ENCODE results near the gene LMO1. TPM values are rescaled to one million over a fixed set of nuclear protein-coding genes. Genes with fewer than 3 reads are reported as not detected.

Gene LMO1
- total RNA-seq, 2 experiments from 2014 or later = not detected

- Mint-ChIP-seq H3K36me3 (no peaks in the 10 kb centered on the region), H3K27me3 (no peaks in the 10 kb centered on the region), H3K27ac (no peak overlapping the region), H3K4me3 (no peak overlapping the region), H3K4me1 (no peaks in the 10 kb centered on the region), H3K9me3 (ENCODE audit: low read depth) (no peaks in the 10 kb centered on the region)
- CTCF ChIA-PET = no interaction called here
- no peak for ATAC-seq
- peak; percentile 8 for DNase-seq
Measured at GRCh38 chr11:8294251-8294935, 30.7 kb upstream of the LMO1 start.

GRCh38 chr11:8293171-8293570 is 29.5 kb upstream of the LMO1 start:
- Mint-ChIP-seq H3K4me1 (no peaks in the 10 kb centered on the region), H3K27me3 (no peaks in the 10 kb centered on the region), H3K9me3 (ENCODE audit: low read depth) (no peaks in the 10 kb centered on the region), H3K36me3 (no peaks in the 10 kb centered on the region), H3K4me3 (no peak overlapping the region), H3K27ac (no peak overlapping the region)
- CTCF ChIA-PET = no interaction called here
- DNase-seq = no peak
- no peak for ATAC-seq

- no peaks in the 10 kb centered on the region for H3K27me3 Mint-ChIP-seq
- no peaks in the 10 kb centered on the region for H3K4me1 Mint-ChIP-seq
- CTCF ChIA-PET = no interaction called here
- DNase-seq (peak; percentile 15), ATAC-seq (no peak)
- no peak overlapping the region for H3K4me3 Mint-ChIP-seq
- H3K27ac Mint-ChIP-seq = no peak overlapping the region
- no peaks in the 10 kb centered on the region for H3K36me3 Mint-ChIP-seq
- H3K9me3 Mint-ChIP-seq (ENCODE audit: low read depth) = no peaks in the 10 kb centered on the region
Measured at GRCh38 chr11:8292351-8292750, 28.7 kb upstream of the LMO1 start.

GRCh38 chr11:8291421-8292350 is 28.0 kb upstream of the LMO1 start:
- H3K9me3 Mint-ChIP-seq (ENCODE audit: low read depth) = no peaks in the 10 kb centered on the region
- DNase-seq = peak; percentile 33
- CTCF ChIA-PET = no interaction called here
- no peak for ATAC-seq
- no peaks in the 10 kb centered on the region for H3K27me3 Mint-ChIP-seq
- H3K27ac Mint-ChIP-seq = no peak overlapping the region
- H3K36me3 Mint-ChIP-seq = no peaks in the 10 kb centered on the region
- no peaks in the 10 kb centered on the region for H3K4me1 Mint-ChIP-seq
- no peak overlapping the region for H3K4me3 Mint-ChIP-seq

GRCh38 chr11:8290081-8290810 is 26.6 kb upstream of the LMO1 start:
- Mint-ChIP-seq H3K4me3 (no peak overlapping the region), H3K36me3 (no peaks in the 10 kb centered on the region), H3K4me1 (no peaks in the 10 kb centered on the region), H3K9me3 (ENCODE audit: low read depth) (no peaks in the 10 kb centered on the region), H3K27ac (no peak overlapping the region), H3K27me3 (no peaks in the 10 kb centered on the region)
- CTCF ChIA-PET = no interaction called here
- DNase-seq = no peak
- no peak for ATAC-seq

- DNase-seq (peak; percentile 16), ATAC-seq (no peak)
- Mint-ChIP-seq H3K4me3 (no peak overlapping the region), H3K9me3 (ENCODE audit: low read depth) (no peaks in the 10 kb centered on the region), H3K36me3 (no peaks in the 10 kb centered on the region), H3K27me3 (peaks cover 5% of the 10 kb centered on the region), H3K27ac (no peak overlapping the region), H3K4me1 (no peaks in the 10 kb centered on the region)
- CTCF ChIA-PET = no interaction called here
Measured at GRCh38 chr11:8289492-8289918, 25.8 kb upstream of the LMO1 start.

- Mint-ChIP-seq H3K9me3 (ENCODE audit: low read depth) (no peaks in the 10 kb centered on the region), H3K27me3 (peaks cover 9% of the 10 kb centered on the region), H3K36me3 (no peaks in the 10 kb centered on the region), H3K27ac (no peak overlapping the region), H3K4me1 (no peaks in the 10 kb centered on the region), H3K4me3 (no peak overlapping the region)
- CTCF ChIA-PET = no interaction called here
- no peak for ATAC-seq
- DNase-seq = peak; percentile 28
Measured at GRCh38 chr11:8288824-8289491, 25.3 kb upstream of the LMO1 start.

GRCh38 chr11:8288166-8288772 is 24.6 kb upstream of the LMO1 start:
- DNase-seq = peak; percentile 15
- no peaks in the 10 kb centered on the region for H3K4me1 Mint-ChIP-seq
- no peaks in the 10 kb centered on the region for H3K36me3 Mint-ChIP-seq
- no peak for ATAC-seq
- H3K4me3 Mint-ChIP-seq = no peak overlapping the region
- CTCF ChIA-PET = interaction anchor here (1.4 kb wide), 1 partner anchor 25 kb away, joined by 6 read pairs; the partner anchor contains the start of gene LMO1
- no peak overlapping the region for H3K27ac Mint-ChIP-seq
- peaks cover 9% of the 10 kb centered on the region for H3K27me3 Mint-ChIP-seq
- no peaks in the 10 kb centered on the region for H3K9me3 Mint-ChIP-seq (ENCODE audit: low read depth)

GRCh38 chr11:8287703-8288102 is 24.0 kb upstream of the LMO1 start:
- Mint-ChIP-seq H3K4me1 (no peaks in the 10 kb centered on the region), H3K9me3 (ENCODE audit: low read depth) (no peaks in the 10 kb centered on the region), H3K27me3 (peaks cover 9% of the 10 kb centered on the region), H3K27ac (no peak overlapping the region), H3K4me3 (no peak overlapping the region), H3K36me3 (no peaks in the 10 kb centered on the region)
- DNase-seq (no peak), ATAC-seq (no peak)
- CTCF ChIA-PET = interaction anchor here (1.4 kb wide), 1 partner anchor 24 kb away, joined by 6 read pairs; the partner anchor contains the start of gene LMO1

- no peaks in the 10 kb centered on the region for H3K9me3 Mint-ChIP-seq (ENCODE audit: low read depth)
- H3K4me1 Mint-ChIP-seq = no peaks in the 10 kb centered on the region
- peak; percentile 33 for DNase-seq
- H3K27ac Mint-ChIP-seq = no peak overlapping the region
- H3K36me3 Mint-ChIP-seq = no peaks in the 10 kb centered on the region
- ATAC-seq = no peak
- H3K4me3 Mint-ChIP-seq = no peak overlapping the region
- H3K27me3 Mint-ChIP-seq = peaks cover 9% of the 10 kb centered on the region
- CTCF ChIA-PET = interaction anchor here (1.4 kb wide), 1 partner anchor 24 kb away, joined by 6 read pairs; the partner anchor contains the start of gene LMO1
Measured at GRCh38 chr11:8287297-8287696, 23.6 kb upstream of the LMO1 start.

- no peak for ATAC-seq
- peak; percentile 31 for DNase-seq
- Mint-ChIP-seq H3K36me3 (no peaks in the 10 kb centered on the region), H3K4me3 (no peak overlapping the region), H3K27me3 (peaks cover 9% of the 10 kb centered on the region), H3K27ac (no peak overlapping the region), H3K9me3 (ENCODE audit: low read depth) (no peaks in the 10 kb centered on the region), H3K4me1 (no peaks in the 10 kb centered on the region)
- CTCF ChIA-PET = interaction anchor here (1.4 kb wide), 1 partner anchor 23 kb away, joined by 6 read pairs; the partner anchor contains the start of gene LMO1
Measured at GRCh38 chr11:8286886-8287285, 23.2 kb upstream of the LMO1 start.

- DNase-seq (peak; percentile 32), ATAC-seq (no peak)
- H3K36me3 Mint-ChIP-seq = no peaks in the 10 kb centered on the region
- CTCF ChIA-PET = no interaction called here
- no peak overlapping the region for H3K27ac Mint-ChIP-seq
- H3K27me3 Mint-ChIP-seq = peaks cover 9% of the 10 kb centered on the region
- no peaks in the 10 kb centered on the region for H3K4me1 Mint-ChIP-seq
- no peaks in the 10 kb centered on the region for H3K9me3 Mint-ChIP-seq (ENCODE audit: low read depth)
- H3K4me3 Mint-ChIP-seq = no peak overlapping the region
Measured at GRCh38 chr11:8285796-8286195, 22.1 kb upstream of the LMO1 start.

GRCh38 chr11:8285228-8285627 is 21.6 kb upstream of the LMO1 start:
- CTCF ChIA-PET = no interaction called here

More at GRCh38 chr11:8285228-8285627, 21.6 kb upstream of the LMO1 start:
- Mint-ChIP-seq H3K9me3 (ENCODE audit: low read depth) (no peaks in the 10 kb centered on the region), H3K27me3 (peaks cover 9% of the 10 kb centered on the region), H3K36me3 (no peaks in the 10 kb centered on the region), H3K4me1 (no peaks in the 10 kb centered on the region), H3K27ac (no peak overlapping the region), H3K4me3 (no peak overlapping the region)
- ATAC-seq (no peak), DNase-seq (peak; percentile 19)

Measured in activated CD8-positive, alpha-beta memory T cell treated with anti-CD3 and anti-CD28 coated beads, Interleukin-2, amount 10 ng/mL, durations not matched to agents 7 days and 5 days (primary cell).